Ishikawa (cell line): ENCODE measurements around the gene ESYT2.

Source experiments
- CEBPB ChIP-seq: IDR thresholded peaks from 2 replicates; pipeline ENCODE4 v1.6.1; 2012
- CREB1 ChIP-seq: IDR thresholded peaks from 2 replicates; pipeline ENCODE4 v1.6.1; 2012; ENCODE audit warnings: low read depth
- EGR1 ChIP-seq: IDR thresholded peaks from 2 replicates; pipeline ENCODE4 v1.6.1; 2012
- EP300 ChIP-seq: IDR thresholded peaks from 2 replicates; pipeline ENCODE4 v1.6.1; 2012; ENCODE audit warnings: borderline replicate concordance
- FOXM1 ChIP-seq: IDR thresholded peaks from 2 replicates; pipeline ENCODE4 v1.6.1; 2012; ENCODE audit warnings: low read depth, borderline replicate concordance
- MAX ChIP-seq: IDR thresholded peaks from 2 replicates; pipeline ENCODE4 v1.6.1; 2012
- NFIC ChIP-seq: IDR thresholded peaks from 2 replicates; pipeline ENCODE4 v1.6.1; 2012
- RAD21 ChIP-seq: IDR thresholded peaks from 2 replicates; pipeline ENCODE4 v1.6.1; 2012; ENCODE audit warnings: low read depth
- REST ChIP-seq: IDR thresholded peaks from 2 replicates; pipeline ENCODE4 v1.6.1; 2012; ENCODE audit warnings: low read depth, mild to moderate bottlenecking
- TAF1 ChIP-seq: IDR thresholded peaks from 2 replicates; pipeline ENCODE4 v1.6.1; 2012; ENCODE audit warnings: low read depth, mild to moderate bottlenecking
- TCF12 ChIP-seq: IDR thresholded peaks from 2 replicates; pipeline ENCODE4 v1.6.1; 2012; ENCODE audit warnings: low read depth
- TEAD4 ChIP-seq: IDR thresholded peaks from 2 replicates; pipeline ENCODE4 v1.6.1; 2012
- USF1 ChIP-seq: IDR thresholded peaks from 2 replicates; pipeline ENCODE4 v1.6.1; 2012
- YY1 ChIP-seq: IDR thresholded peaks from 2 replicates; pipeline ENCODE4 v1.6.1; 2012; ENCODE audit warnings: low read depth
- ZBTB7A ChIP-seq: IDR thresholded peaks from 2 replicates; pipeline ENCODE4 v1.6.1; 2012; ENCODE audit warnings: low read depth

Gene ESYT2

DNA sequence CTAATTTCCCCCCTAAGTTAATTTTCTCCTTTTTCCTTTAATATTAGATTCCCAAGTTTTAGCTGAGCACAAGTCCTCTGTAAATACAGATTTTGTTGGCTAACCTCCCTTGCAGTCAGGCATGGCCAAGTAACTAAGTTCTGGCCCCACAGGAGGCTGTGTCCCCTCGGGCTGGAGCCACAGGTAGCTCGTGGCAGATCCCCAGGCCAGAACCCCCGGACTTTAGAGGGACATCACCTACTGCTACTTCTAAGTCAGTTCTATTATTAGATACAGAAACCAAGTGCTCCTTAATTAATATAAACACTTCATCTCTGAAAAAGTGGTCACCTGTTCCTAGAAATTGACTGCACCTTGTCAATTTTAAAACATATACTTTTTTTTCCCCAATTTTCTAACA lies 78.6 kb downstream of the ESYT2 start:
- TF ChIP-seq RAD21 = no peak
- TF ChIP-seq YY1 = no peak
- no peak for TF ChIP-seq ZBTB7A
- no peak for TF ChIP-seq FOXM1
- no peak for TF ChIP-seq TEAD4

DNA sequence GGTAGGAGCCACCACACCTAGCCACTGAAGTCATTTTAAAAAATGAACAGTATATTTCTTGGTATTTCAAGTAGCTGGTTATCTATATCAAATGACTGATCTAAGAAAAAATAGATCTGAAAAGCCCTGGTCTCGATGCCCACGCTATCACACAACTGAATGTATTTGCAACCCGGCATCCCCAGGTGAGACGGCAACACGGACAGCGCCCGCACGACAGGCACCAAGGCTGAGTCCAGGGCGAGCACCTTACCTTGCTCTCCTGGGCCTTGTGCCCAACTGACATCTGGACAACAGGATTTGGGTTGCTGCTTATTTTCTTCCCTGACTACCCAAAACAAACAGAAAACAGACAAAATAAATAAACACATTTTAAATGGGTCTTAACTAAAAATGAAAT lies 79.9 kb downstream of the ESYT2 start:
- TF ChIP-seq USF1 (no peak), YY1 (no peak), CREB1 (no peak), REST (no peak), EGR1 (no peak), TAF1 (no peak)

DNA sequence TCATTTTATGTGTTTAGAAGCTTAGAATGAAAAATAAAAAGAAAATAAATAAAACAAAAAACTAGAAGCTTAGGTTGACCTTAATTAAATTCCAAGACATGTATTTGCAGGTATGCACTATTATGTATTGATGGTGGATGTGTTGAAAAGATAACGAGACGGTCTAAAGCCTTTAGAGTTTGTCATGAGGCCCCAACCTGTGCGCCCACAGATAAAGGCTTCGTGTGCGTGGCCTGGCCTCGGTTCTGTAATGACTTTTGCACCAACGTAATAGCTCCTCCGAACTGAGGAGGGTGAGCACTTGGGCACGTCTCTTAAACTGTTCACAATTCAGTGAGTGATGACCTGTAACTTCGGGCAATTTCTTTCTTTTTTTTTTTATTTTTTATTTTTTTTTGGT lies 81.0 kb downstream of the ESYT2 start:
- TF ChIP-seq TEAD4 (no peak), RAD21 (no peak), CREB1 (no peak), TAF1 (no peak)

GRCh38 chr7:158747408-158747807 lies 81.9 kb downstream of the ESYT2 start:
- no peak for TF ChIP-seq REST
- no peak for TF ChIP-seq RAD21
- TF ChIP-seq MAX = no peak
- TF ChIP-seq EGR1 = no peak
- TF ChIP-seq EP300 = no peak
- TF ChIP-seq TAF1 = no peak
- no peak for TF ChIP-seq ZBTB7A
- TF ChIP-seq CEBPB = no peak
- TF ChIP-seq CREB1 = no peak
- TF ChIP-seq TCF12 = no peak
- TF ChIP-seq YY1 = no peak
- TF ChIP-seq NFIC = no peak
- no peak for TF ChIP-seq FOXM1
- no peak for TF ChIP-seq TEAD4
- TF ChIP-seq USF1 = no peak

GRCh38 chr7:158746957-158747356 lies 82.4 kb downstream of the ESYT2 start:
- TF ChIP-seq EGR1 = no peak
- TF ChIP-seq ZBTB7A = no peak
- TF ChIP-seq MAX = no peak
- TF ChIP-seq TEAD4 = no peak
- TF ChIP-seq REST = no peak
- TF ChIP-seq TCF12 = no peak
- no peak for TF ChIP-seq EP300
- no peak for TF ChIP-seq USF1
- TF ChIP-seq CREB1 = no peak
- no peak for TF ChIP-seq RAD21
- TF ChIP-seq YY1 = no peak
- TF ChIP-seq FOXM1 = no peak
